Erythroblast (primary cell): ENCODE measurements around the gene PAQR5.

Experiments used
- GATA1 ChIP-seq: IDR thresholded peaks from 2 replicates; pipeline ENCODE4 v1.6.1; 2011; ENCODE audit warnings: low read depth, mild to moderate bottlenecking, control low read depth, low read length, moderate library complexity
- POLR2A ChIP-seq: IDR thresholded peaks from 2 replicates; pipeline ENCODE4 v1.6.1; 2011; ENCODE audit warnings: mild to moderate bottlenecking, low read length

GRCh38 chr15:69289342-69290146, 9.2 kb upstream of the PAQR5 start:
- TF ChIP-seq POLR2A = no peak
- no peak for TF ChIP-seq GATA1
